A549 (cell line): ENCODE measurements around the gene MEF2A. TPM values are rescaled to one million over a fixed set of nuclear protein-coding genes. Genes with fewer than 3 reads are reported as not detected.

Experiments
- ATAC-seq, 2 experiments: fragments of 200-7000 bp in 1 of 2; fragments of >200 bp in 1 of 2; cut with Nextera tagmentation in 1 of 2; cut with Tn5 transposase in 1 of 2; 3 replicates each; pipeline versions ENCODE4 v1.8.0 to v1.9.1; 2018 to 2020; ENCODE audit warnings: mild to moderate bottlenecking in 1 of 2, moderate library complexity in 1 of 2
- CTCF ChIA-PET: fragments of 300-600 bp; sonication (Branson Sonifier 250); formaldehyde crosslinking; extraction: SDS; loops from one replicate; lab custom pipeline; 2021; ENCODE audit warnings: antibody characterized with exemption, inconsistent platforms; lab: Yijun Ruan, JAX
- POLR2A ChIA-PET: fragments of 350-600 bp; formaldehyde crosslinking; extraction: SDS; loops from one replicate; lab custom pipeline; 2021; ENCODE audit warnings: antibody characterized with exemption, inconsistent platforms; lab: Yijun Ruan, JAX
- DNase-seq, 2 experiments: peaks; one replicate each; pipeline versions ENCODE4 v3.0.0 to v3.0.0-alpha.2; 2011 to 2016; ENCODE audit warnings: low read depth in 1 of 2, low spot score in 1 of 2
- FAIRE-seq: peaks from 2 replicates; lab custom pipeline; 2011; peaks lifted over from hg19 to GRCh38; lab: Jason Lieb, UNC
- H3K27ac ChIP-seq, 2 experiments: fragments of >200 bp; sonication (Bioruptor Twin); formaldehyde crosslinking; 3 replicates each; pipeline ENCODE4 v1.5.1; 2016 to 2017
- H3K4me1 ChIP-seq: fragments of >200 bp; sonication (Bioruptor Twin); formaldehyde crosslinking; 3 replicates; pipeline ENCODE4 v1.6.1; 2016
- H3K4me2 ChIP-seq: fragments of >200 bp; sonication (Bioruptor Twin); formaldehyde crosslinking; 3 replicates; pipeline ENCODE4 v1.6.1; 2016
- H3K4me3 ChIP-seq: fragments of >200 bp; sonication (Bioruptor Twin); formaldehyde crosslinking; 3 replicates; pipeline ENCODE4 v1.5.1; 2016
- H3K9me3 ChIP-seq: fragments of >200 bp; sonication (Bioruptor Twin); formaldehyde crosslinking; 3 replicates; pipeline ENCODE4 v1.6.1; 2016
- BHLHE40 ChIP-seq: IDR thresholded peaks from 2 replicates; pipeline ENCODE4 v1.6.1; 2012; ENCODE audit warnings: low read depth, low read length, inconsistent platforms
- CBX2 ChIP-seq: fragments of 200-600 bp; sonication (generic); IDR thresholded peaks from 2 replicates; pipeline ENCODE4 v1.6.1; 2016; ENCODE audit warnings: low read depth, mild to moderate bottlenecking, borderline replicate concordance
- CBX8 ChIP-seq: fragments of 200-600 bp; sonication (generic); IDR thresholded peaks from 2 replicates; pipeline ENCODE4 v1.6.1; 2016
- CHD2 ChIP-seq: fragments of 150-350 bp; IDR thresholded peaks from 2 replicates; pipeline ENCODE4 v1.6.1; 2014; ENCODE audit warnings: low read length; ENCODE audit not compliant: partially characterized antibody
- CTCF ChIP-seq: fragments of >200 bp; sonication (Bioruptor Twin); formaldehyde crosslinking; IDR thresholded peaks from 3 replicates; pipeline ENCODE4 v1.5.1; 2016
- EHF ChIP-seq: fragments of 250-450 bp; sonication (Bioruptor Pico); IDR thresholded peaks from 2 replicates; pipeline ENCODE4 v1.5.0; 2020; ENCODE audit warnings: mild to moderate bottlenecking
- EHMT2 ChIP-seq: fragments of 200-600 bp; sonication (generic); IDR thresholded peaks from 2 replicates; pipeline ENCODE4 v1.6.1; 2016; ENCODE audit warnings: antibody characterized with exemption, low read depth, mild to moderate bottlenecking, moderate library complexity
- ELK1 ChIP-seq: fragments of 150-350 bp; IDR thresholded peaks from 2 replicates; pipeline ENCODE4 v1.6.1; 2014; ENCODE audit warnings: low read depth, mild to moderate bottlenecking, low read length
- ESRRA ChIP-seq: fragments of 150-350 bp; IDR thresholded peaks from 2 replicates; pipeline ENCODE4 v1.6.1; 2014; ENCODE audit warnings: mild to moderate bottlenecking, low read length, borderline replicate concordance
- FOXS1 ChIP-seq: fragments of 250-450 bp; sonication (Bioruptor Pico); IDR thresholded peaks from 2 replicates; pipeline ENCODE4 v1.5.0; 2020; ENCODE audit warnings: mild to moderate bottlenecking, moderate library complexity
- GATA3 ChIP-seq: IDR thresholded peaks from 2 replicates; pipeline ENCODE4 v1.6.1; 2012; ENCODE audit warnings: borderline replicate concordance
- KDM1A ChIP-seq: fragments of 200-600 bp; sonication (generic); IDR thresholded peaks from 2 replicates; pipeline ENCODE4 v1.6.1; 2016; ENCODE audit warnings: low read depth, mild to moderate bottlenecking
- MAFK ChIP-seq: fragments of 450-650 bp; IDR thresholded peaks from 2 replicates; pipeline ENCODE4 v1.6.1; 2014; ENCODE audit not compliant: partially characterized antibody
- MYC ChIP-seq: IDR thresholded peaks from 2 replicates; pipeline ENCODE4 v1.6.1; 2012; ENCODE audit warnings: mild to moderate bottlenecking, inconsistent platforms, low read length, improper control_type of control experiment, borderline replicate concordance
- NFE2L2 ChIP-seq: fragments of 150-350 bp; conservative IDR thresholded peaks from 2 replicates; pipeline ENCODE4 v1.6.1; 2014; ENCODE audit warnings: low read length
- NPAS2 ChIP-seq: fragments of 250-450 bp; sonication (Bioruptor Pico); IDR thresholded peaks from 2 replicates; pipeline ENCODE4 v1.8.0; 2022; ENCODE audit warnings: mild to moderate bottlenecking, moderate library complexity, borderline replicate concordance
- NR3C1 ChIP-seq: fragments of >200 bp; sonication (Bioruptor Twin); formaldehyde crosslinking; IDR thresholded peaks from 3 replicates; pipeline ENCODE4 v1.6.1; 2017
- PHF8 ChIP-seq: fragments of 200-600 bp; sonication (generic); IDR thresholded peaks from 2 replicates; pipeline ENCODE4 v1.6.1; 2016; ENCODE audit warnings: low read depth, mild to moderate bottlenecking, antibody characterized with exemption, moderate library complexity, borderline replicate concordance
- POLR2A ChIP-seq: IDR thresholded peaks from 2 replicates; pipeline ENCODE4 v1.6.1; 2012; ENCODE audit warnings: mild to moderate bottlenecking, low read length
- RAD21 ChIP-seq, 2 experiments: fragments of >200 bp in 1 of 2; sonication (Bioruptor Twin) in 1 of 2; formaldehyde crosslinking in 1 of 2; IDR thresholded peaks in 1 of 2; conservative IDR thresholded peaks in 1 of 2; 2 replicates in 1 of 2; 3 replicates in 1 of 2; pipeline ENCODE4 v1.6.1; 2012 to 2018; ENCODE audit warnings: inconsistent platforms in 1 of 2
- RARB ChIP-seq: fragments of 250-450 bp; sonication (Bioruptor Pico); IDR thresholded peaks from 2 replicates; pipeline ENCODE4 v1.8.0; 2021; ENCODE audit warnings: mild to moderate bottlenecking, moderate library complexity
- SMC3 ChIP-seq: fragments of >200 bp; sonication (Bioruptor Twin); formaldehyde crosslinking; IDR thresholded peaks from 3 replicates; pipeline ENCODE4 v1.6.1; 2018; ENCODE audit warnings: inconsistent platforms
- USF2 ChIP-seq: fragments of 450-650 bp; IDR thresholded peaks from 2 replicates; pipeline ENCODE4 v1.6.1; 2014; ENCODE audit warnings: antibody characterized with exemption
- WGBS: methylation state at CpG from one replicate; pipeline ENCODE4 v1.1.6; 2017; ENCODE audit errors: missing lambda C conversion rate; 5-methylcytosine and 5-hydroxymethylcytosine counted together
- polyA plus RNA-seq, 4 experiments: library from polyadenylated mRNA; depleted of rRNA in 3 of 4; stranded (reverse); fragments of >200 nt; fragmentation: RNase III in 1 of 4; extraction: RNeasy Plus Mini Kit Qiagen cat#74134 plus additional on column Dnase treatment in 1 of 4; gene quantifications; 2 replicates in 3 of 4; 3 replicates in 1 of 4; pipeline ENCODE4 v1.2.3, GENCODE V29; 2011 to 2017
- TF ChIP-seq, protein P1 (sequence below): IDR thresholded peaks from 2 replicates; pipeline ENCODE4 v1.6.1; 2012
- TF ChIP-seq, protein P2 (sequence below): fragments of >200 bp; sonication (Bioruptor Twin); formaldehyde crosslinking; IDR thresholded peaks from 3 replicates; pipeline ENCODE4 v1.6.1; 2016
- TF ChIP-seq, protein P3 (sequence below): fragments of >200 bp; sonication (Bioruptor Twin); formaldehyde crosslinking; IDR thresholded peaks from 2 replicates; pipeline ENCODE4 v1.6.1; 2016
- TF ChIP-seq, protein P4 (sequence below): IDR thresholded peaks from 2 replicates; pipeline ENCODE4 v1.6.1; 2012; ENCODE audit warnings: low read depth, borderline replicate concordance

MEF2A gene
- polyA plus RNA-seq, 2 of the 4 experiments (the other 2 are of a cell fraction): 15.0 to 43.4 TPM

GRCh38 chr15:99719096-99719541, 153.3 kb downstream of the MEF2A start:
- Histone ChIP-seq H3K4me2 (no peak overlapping the region), H3K4me1 (no peaks in the 10 kb centered on the region), H3K27ac (no peak overlapping the region), H3K9me3 (no peaks in the 10 kb centered on the region), H3K4me3 (no peak overlapping the region)
- no peak for FAIRE-seq
- ATAC-seq: no peak
- ChIA-PET CTCF (interaction anchor here (0.7 to 7.9 kb wide), 5 partner anchors 13 to 1275 kb away, joined by 3 to 78 read pairs (median 10); no protein-coding TSS in a partner anchor), POLR2A (interaction anchor here (0.9 kb wide), 1 partner anchor 14 kb away, joined by 10 read pairs; the partner anchor contains the start of gene LYSMD4)
- WGBS: 86% methylated on average over 5 of the region's 5 CpGs
- no peak for TF ChIP-seq CHD2
- no peak for TF ChIP-seq POLR2A
- TF ChIP-seq, protein P1, sequence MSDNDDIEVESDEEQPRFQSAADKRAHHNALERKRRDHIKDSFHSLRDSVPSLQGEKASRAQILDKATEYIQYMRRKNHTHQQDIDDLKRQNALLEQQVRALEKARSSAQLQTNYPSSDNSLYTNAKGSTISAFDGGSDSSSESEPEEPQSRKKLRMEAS: no peak
- TF ChIP-seq FOXS1: no peak
- TF ChIP-seq EHMT2: no peak
- TF ChIP-seq, protein P2, sequence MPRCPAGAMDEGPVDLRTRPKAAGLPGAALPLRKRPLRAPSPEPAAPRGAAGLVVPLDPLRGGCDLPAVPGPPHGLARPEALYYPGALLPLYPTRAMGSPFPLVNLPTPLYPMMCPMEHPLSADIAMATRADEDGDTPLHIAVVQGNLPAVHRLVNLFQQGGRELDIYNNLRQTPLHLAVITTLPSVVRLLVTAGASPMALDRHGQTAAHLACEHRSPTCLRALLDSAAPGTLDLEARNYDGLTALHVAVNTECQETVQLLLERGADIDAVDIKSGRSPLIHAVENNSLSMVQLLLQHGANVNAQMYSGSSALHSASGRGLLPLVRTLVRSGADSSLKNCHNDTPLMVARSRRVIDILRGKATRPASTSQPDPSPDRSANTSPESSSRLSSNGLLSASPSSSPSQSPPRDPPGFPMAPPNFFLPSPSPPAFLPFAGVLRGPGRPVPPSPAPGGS: no peak
- TF ChIP-seq EHF (CRISPR knock-in tag): no peak
- no peak for TF ChIP-seq CBX2
- TF ChIP-seq CBX8: no peak
- TF ChIP-seq MYC: no peak
- no peak for TF ChIP-seq CTCF
- TF ChIP-seq RAD21 (conservative IDR thresholded peaks at IDR 0.05 in 1 of 2, IDR thresholded peaks at IDR 0.05 in 1 of 2): no peak
- TF ChIP-seq NFE2L2: no peak
- no peak for TF ChIP-seq PHF8
- DNase-seq: no peak

DNA sequence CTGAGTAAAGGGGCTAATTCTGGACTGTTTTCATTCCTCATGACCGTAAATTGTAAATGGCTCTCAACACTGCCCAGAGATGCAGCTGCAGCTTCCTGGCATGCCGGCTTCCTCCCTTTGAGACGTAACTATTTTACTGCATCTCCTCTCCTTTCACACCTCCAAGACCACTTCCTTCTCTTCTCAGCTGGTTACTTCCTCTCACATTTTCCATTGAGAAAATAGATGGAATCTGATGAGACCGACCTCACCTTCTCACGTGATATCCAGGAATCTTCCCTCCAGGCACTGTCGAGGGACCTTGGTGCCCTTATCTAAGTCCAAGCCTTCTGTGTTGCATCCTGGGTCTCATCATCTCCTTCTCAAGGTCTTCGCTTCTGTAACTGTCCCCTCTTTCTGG, 154.7 kb downstream of the MEF2A start:
- ATAC-seq: no peak
- ChIA-PET POLR2A (no interaction called here), CTCF (interaction anchor here (0.6 to 2.6 kb wide), 3 partner anchors 17 to 515 kb away, joined by 3 to 15 read pairs (median 3); no protein-coding TSS in a partner anchor)
- H3K4me1 ChIP-seq: no peaks in the 10 kb centered on the region
- no peak for DNase-seq
- no peak overlapping the region for H3K4me3 ChIP-seq
- FAIRE-seq: no peak
- no peak overlapping the region for H3K4me2 ChIP-seq
- H3K9me3 ChIP-seq: no peaks in the 10 kb centered on the region
- H3K27ac ChIP-seq: no peak overlapping the region
- WGBS: 92% methylated on average over 7 of the region's 7 CpGs
- TF ChIP-seq, protein P3, sequence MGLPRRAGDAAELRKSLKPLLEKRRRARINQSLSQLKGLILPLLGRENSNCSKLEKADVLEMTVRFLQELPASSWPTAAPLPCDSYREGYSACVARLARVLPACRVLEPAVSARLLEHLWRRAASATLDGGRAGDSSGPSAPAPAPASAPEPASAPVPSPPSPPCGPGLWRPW: no peak
- TF ChIP-seq NPAS2 (CRISPR knock-in tag) (no peak), MAFK (no peak), NR3C1 (no peak), USF2 (no peak), SMC3 (no peak), GATA3 (no peak), PHF8 (no peak), RARB (CRISPR knock-in tag) (no peak), ESRRA (no peak), BHLHE40 (no peak), RAD21 (conservative IDR thresholded peaks at IDR 0.05 in 1 of 2, IDR thresholded peaks at IDR 0.05 in 1 of 2) (no peak), KDM1A (no peak), ELK1 (no peak), CBX8 (no peak)
- TF ChIP-seq, protein P4, sequence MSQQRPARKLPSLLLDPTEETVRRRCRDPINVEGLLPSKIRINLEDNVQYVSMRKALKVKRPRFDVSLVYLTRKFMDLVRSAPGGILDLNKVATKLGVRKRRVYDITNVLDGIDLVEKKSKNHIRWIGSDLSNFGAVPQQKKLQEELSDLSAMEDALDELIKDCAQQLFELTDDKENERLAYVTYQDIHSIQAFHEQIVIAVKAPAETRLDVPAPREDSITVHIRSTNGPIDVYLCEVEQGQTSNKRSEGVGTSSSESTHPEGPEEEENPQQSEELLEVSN: no peak
